ENCODE results near the gene ELMO3. TPM values are rescaled to one million over a fixed set of nuclear protein-coding genes. Genes with fewer than 3 reads are reported as not detected.

Gene ELMO3
- total and polyA plus RNA-seq, 2 of the 13 experiments (the other 11 are each of a cell fraction or from before 2014, with no cell fraction given) = 2.6 to 4.0 TPM

- TF ChIP-seq ZBTB33 (CRISPR knock-in tag; IDR thresholded peaks at IDR 0.05) (peak; percentile 37; the same call in 1 of the 2 replicates), ZNF274 (CRISPR knock-in tag; IDR thresholded peaks at IDR 0.05) (0 out of 2 replicates have a peak, but pooled peaks have one; percentile 36), CAMTA2 (CRISPR knock-in tag; IDR thresholded peaks at IDR 0.05; ENCODE audit: borderline replicate concordance) (0 out of 2 replicates have a peak, but pooled peaks have one; percentile 24), HMGXB4 (CRISPR knock-in tag; IDR thresholded peaks at IDR 0.05; ENCODE audit: borderline replicate concordance in 1 of 2, low read depth in 1 of 2) (0 out of 4 replicates have a peak, but pooled peaks of 1 of the 2 experiments have one; percentile 53), ATF4 (CRISPR knock-in tag; IDR thresholded peaks at IDR 0.05) (peak in 1 of 2 experiments; percentile 25; a peak in 1 of 4 replicates), ZSCAN12 (CRISPR knock-in tag; IDR thresholded peaks at IDR 0.05) (no peak), RCOR2 (CRISPR knock-in tag; IDR thresholded peaks at IDR 0.05) (no peak), PLRG1 (conservative IDR thresholded peaks at IDR 0.05) (no peak), BCL6 (CRISPR knock-in tag; IDR thresholded peaks at IDR 0.05) (no peak), SP5 (CRISPR knock-in tag; IDR thresholded peaks at IDR 0.05; ENCODE audit: borderline replicate concordance, low read depth) (0 out of 2 replicates have a peak, but pooled peaks have one; percentile 10), HNRNPL (IDR thresholded peaks at IDR 0.05; ENCODE audit: low read depth, low read length) (peak; percentile 72; the same call in 1 of the 2 replicates), MAFF (IDR thresholded peaks at IDR 0.05; ENCODE audit: low read depth, low read length) (no peak), ZNF496 (CRISPR knock-in tag; IDR thresholded peaks at IDR 0.05; ENCODE audit: insufficient replicate concordance) (no peak), STAG1 (CRISPR knock-in tag; IDR thresholded peaks at IDR 0.05) (peak; percentile 40), MTA1 (CRISPR knock-in tag; IDR thresholded peaks at IDR 0.05; ENCODE audit: borderline replicate concordance) (0 out of 2 replicates have a peak, but pooled peaks have one; percentile 23), KDM2A (CRISPR knock-in tag; IDR thresholded peaks at IDR 0.05; ENCODE audit: borderline replicate concordance, low read depth) (0 out of 2 replicates have a peak, but pooled peaks have one; percentile 16)
- TF ChIP-seq, protein P1, sequence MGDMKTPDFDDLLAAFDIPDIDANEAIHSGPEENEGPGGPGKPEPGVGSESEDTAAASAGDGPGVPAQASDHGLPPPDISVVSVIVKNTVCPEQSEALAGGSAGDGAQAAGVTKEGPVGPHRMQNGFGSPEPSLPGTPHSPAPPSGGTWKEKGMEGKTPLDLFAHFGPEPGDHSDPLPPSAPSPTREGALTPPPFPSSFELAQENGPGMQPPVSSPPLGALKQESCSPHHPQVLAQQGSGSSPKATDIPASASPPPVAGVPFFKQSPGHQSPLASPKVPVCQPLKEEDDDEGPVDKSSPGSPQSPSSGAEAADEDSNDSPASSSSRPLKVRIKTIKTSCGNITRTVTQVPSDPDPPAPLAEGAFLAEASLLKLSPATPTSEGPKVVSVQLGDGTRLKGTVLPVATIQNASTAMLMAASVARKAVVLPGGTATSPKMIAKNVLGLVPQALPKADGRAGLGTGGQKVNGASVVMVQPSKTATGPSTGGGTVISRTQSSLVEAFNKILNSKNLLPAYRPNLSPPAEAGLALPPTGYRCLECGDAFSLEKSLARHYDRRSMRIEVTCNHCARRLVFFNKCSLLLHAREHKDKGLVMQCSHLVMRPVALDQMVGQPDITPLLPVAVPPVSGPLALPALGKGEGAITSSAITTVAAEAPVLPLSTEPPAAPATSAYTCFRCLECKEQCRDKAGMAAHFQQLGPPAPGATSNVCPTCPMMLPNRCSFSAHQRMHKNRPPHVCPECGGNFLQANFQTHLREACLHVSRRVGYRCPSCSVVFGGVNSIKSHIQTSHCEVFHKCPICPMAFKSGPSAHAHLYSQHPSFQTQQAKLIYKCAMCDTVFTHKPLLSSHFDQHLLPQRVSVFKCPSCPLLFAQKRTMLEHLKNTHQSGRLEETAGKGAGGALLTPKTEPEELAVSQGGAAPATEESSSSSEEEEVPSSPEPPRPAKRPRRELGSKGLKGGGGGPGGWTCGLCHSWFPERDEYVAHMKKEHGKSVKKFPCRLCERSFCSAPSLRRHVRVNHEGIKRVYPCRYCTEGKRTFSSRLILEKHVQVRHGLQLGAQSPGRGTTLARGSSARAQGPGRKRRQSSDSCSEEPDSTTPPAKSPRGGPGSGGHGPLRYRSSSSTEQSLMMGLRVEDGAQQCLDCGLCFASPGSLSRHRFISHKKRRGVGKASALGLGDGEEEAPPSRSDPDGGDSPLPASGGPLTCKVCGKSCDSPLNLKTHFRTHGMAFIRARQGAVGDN (CRISPR knock-in tag; IDR thresholded peaks at IDR 0.05) = peak; percentile 50
- TF ChIP-seq, protein P2, sequence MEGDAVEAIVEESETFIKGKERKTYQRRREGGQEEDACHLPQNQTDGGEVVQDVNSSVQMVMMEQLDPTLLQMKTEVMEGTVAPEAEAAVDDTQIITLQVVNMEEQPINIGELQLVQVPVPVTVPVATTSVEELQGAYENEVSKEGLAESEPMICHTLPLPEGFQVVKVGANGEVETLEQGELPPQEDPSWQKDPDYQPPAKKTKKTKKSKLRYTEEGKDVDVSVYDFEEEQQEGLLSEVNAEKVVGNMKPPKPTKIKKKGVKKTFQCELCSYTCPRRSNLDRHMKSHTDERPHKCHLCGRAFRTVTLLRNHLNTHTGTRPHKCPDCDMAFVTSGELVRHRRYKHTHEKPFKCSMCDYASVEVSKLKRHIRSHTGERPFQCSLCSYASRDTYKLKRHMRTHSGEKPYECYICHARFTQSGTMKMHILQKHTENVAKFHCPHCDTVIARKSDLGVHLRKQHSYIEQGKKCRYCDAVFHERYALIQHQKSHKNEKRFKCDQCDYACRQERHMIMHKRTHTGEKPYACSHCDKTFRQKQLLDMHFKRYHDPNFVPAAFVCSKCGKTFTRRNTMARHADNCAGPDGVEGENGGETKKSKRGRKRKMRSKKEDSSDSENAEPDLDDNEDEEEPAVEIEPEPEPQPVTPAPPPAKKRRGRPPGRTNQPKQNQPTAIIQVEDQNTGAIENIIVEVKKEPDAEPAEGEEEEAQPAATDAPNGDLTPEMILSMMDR (CRISPR knock-in tag; IDR thresholded peaks at IDR 0.05) = peak; percentile 63
Measured at GRCh38 chr16:67179421-67180080, 19.4 kb upstream of the ELMO3 start (continued).

Data from HepG2 (cell line).